ENCODE results near the gene ELMO1. TPM values are rescaled to one million over a fixed set of nuclear protein-coding genes. Genes with fewer than 3 reads are reported as not detected.

ELMO1 gene
- total and polyA plus RNA-seq, 10 of the 15 experiments (the other 5 are each of a cell fraction or from before 2014, with no cell fraction given), result 22.6 to 85.9 (median 56.6) TPM

DNA sequence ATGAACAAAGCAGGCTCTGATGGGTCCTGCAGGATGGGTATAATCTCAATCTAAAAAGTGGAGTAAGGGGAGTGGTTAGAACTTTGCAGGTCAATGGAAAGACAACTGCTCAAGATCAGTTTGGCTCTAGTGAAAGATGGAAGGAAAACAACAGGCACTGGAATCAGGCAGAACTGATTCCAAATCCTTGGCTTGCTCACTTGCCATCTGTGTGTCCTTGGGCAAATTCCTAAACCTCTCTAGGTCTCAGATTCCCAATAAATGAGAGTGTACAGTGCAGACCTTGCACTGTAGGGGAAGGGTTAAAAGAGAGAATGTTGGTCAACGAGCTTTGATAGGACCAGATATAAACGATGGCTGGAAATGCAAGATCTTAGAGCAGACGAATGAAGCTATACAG lies 538.3 kb downstream of the ELMO1 start:
- in situ Hi-C loops (cut with MboI), result no loop called here
- ATAC-seq (no peak), FAIRE-seq (no peak), DNase-seq (ENCODE audit: low read depth, low spot score) (no peak)
- intact Hi-C loops (cut with micrococcal nuclease; ENCODE audit: unreplicated experiment), result no loop called here
- H3K4me3 ChIP-seq, result no peak overlapping the region
- H3K79me2 ChIP-seq (ENCODE audit: control insufficient read depth, insufficient read depth, low read length), result no peaks in the 10 kb centered on the region; the same call in 1 of the 2 replicates
- ChIA-PET SMC1A (ENCODE audit: uncharacterized antibody, unreplicated experiment) (interaction anchor here (1.4 to 1.9 kb wide), 2 partner anchors 20 to 34 kb away, joined by 3 read pairs; no protein-coding TSS in a partner anchor), POLR2A (no interaction called here), CTCF (interaction anchor here (1.1 kb wide), 1 partner anchor 9 kb away, joined by 4 read pairs; no protein-coding TSS in a partner anchor), RAD21 (ENCODE audit: unreplicated experiment) (interaction anchor here (0.6 kb wide), 1 partner anchor 450 kb away, joined by 3 read pairs; no protein-coding TSS in a partner anchor)
- no peaks in the 10 kb centered on the region for H4K20me1 ChIP-seq (ENCODE audit: control insufficient read depth, insufficient read depth)
- H3K9ac ChIP-seq (ENCODE audit: control insufficient read depth, insufficient read depth, low read length), result no peak overlapping the region
- no peaks in the 10 kb centered on the region for H3K27me3 ChIP-seq (replicated peaks in 1 of 2; ENCODE audit: control insufficient read depth in 2 of 2, insufficient read depth in 2 of 2, low read length in 1 of 2)
- no peaks in the 10 kb centered on the region for H3K9me3 ChIP-seq (replicated peaks; ENCODE audit: control insufficient read depth, insufficient read depth, low read length)
- no peak overlapping the region for H2AFZ ChIP-seq (ENCODE audit: control insufficient read depth, low read depth, low read length)
- no peak overlapping the region for H3K27ac ChIP-seq (ENCODE audit: control insufficient read depth, insufficient read depth)
- WGBS (ENCODE audit: insufficient coverage, insufficient replicate concordance, low lambda C conversion rate, missing lambda C conversion rate), result 98% methylated on average over 3 of the region's 3 CpGs
- H3K4me1 ChIP-seq (ENCODE audit: control insufficient read depth, insufficient read depth, low read length), result no peaks in the 10 kb centered on the region
- H3K4me2 ChIP-seq (ENCODE audit: control insufficient read depth, insufficient read depth), result no peak overlapping the region
- H3K36me3 ChIP-seq (ENCODE audit: control insufficient read depth in 2 of 2, insufficient read depth in 2 of 2, low read length in 1 of 2), result no peaks in the 10 kb centered on the region; a peak in 2 of 4 replicates
- no TSS peak for BruUV-seq (replicated peaks)
- TF ChIP-seq ZNF384 (IDR thresholded peaks at IDR 0.05; ENCODE audit: borderline replicate concordance, low read depth, low read length), result no peak
- TF ChIP-seq NFXL1 (IDR thresholded peaks at IDR 0.05; ENCODE audit: borderline replicate concordance), result no peak
- no peak for TF ChIP-seq NKRF (conservative IDR thresholded peaks at IDR 0.05)
- TF ChIP-seq CTCF (IDR thresholded peaks at IDR 0.05 in 2 of 3, conservative IDR thresholded peaks at IDR 0.05 in 1 of 3; ENCODE audit: control insufficient read depth in 2 of 3, extremely low read depth in 1 of 3, insufficient read depth in 1 of 3, low read depth in 3 of 3, low read length in 3 of 3), result no peak
- no peak for TF ChIP-seq PRDM15 (CRISPR knock-in tag; IDR thresholded peaks at IDR 0.05)
- TF ChIP-seq, protein P1, sequence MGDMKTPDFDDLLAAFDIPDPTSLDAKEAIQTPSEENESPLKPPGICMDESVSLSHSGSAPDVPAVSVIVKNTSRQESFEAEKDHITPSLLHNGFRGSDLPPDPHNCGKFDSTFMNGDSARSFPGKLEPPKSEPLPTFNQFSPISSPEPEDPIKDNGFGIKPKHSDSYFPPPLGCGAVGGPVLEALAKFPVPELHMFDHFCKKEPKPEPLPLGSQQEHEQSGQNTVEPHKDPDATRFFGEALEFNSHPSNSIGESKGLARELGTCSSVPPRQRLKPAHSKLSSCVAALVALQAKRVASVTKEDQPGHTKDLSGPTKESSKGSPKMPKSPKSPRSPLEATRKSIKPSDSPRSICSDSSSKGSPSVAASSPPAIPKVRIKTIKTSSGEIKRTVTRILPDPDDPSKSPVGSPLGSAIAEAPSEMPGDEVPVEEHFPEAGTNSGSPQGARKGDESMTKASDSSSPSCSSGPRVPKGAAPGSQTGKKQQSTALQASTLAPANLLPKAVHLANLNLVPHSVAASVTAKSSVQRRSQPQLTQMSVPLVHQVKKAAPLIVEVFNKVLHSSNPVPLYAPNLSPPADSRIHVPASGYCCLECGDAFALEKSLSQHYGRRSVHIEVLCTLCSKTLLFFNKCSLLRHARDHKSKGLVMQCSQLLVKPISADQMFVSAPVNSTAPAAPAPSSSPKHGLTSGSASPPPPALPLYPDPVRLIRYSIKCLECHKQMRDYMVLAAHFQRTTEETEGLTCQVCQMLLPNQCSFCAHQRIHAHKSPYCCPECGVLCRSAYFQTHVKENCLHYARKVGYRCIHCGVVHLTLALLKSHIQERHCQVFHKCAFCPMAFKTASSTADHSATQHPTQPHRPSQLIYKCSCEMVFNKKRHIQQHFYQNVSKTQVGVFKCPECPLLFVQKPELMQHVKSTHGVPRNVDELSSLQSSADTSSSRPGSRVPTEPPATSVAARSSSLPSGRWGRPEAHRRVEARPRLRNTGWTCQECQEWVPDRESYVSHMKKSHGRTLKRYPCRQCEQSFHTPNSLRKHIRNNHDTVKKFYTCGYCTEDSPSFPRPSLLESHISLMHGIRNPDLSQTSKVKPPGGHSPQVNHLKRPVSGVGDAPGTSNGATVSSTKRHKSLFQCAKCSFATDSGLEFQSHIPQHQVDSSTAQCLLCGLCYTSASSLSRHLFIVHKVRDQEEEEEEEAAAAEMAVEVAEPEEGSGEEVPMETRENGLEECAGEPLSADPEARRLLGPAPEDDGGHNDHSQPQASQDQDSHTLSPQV (IDR thresholded peaks at IDR 0.05), result no peak
- TF ChIP-seq HDGF (IDR thresholded peaks at IDR 0.05), result no peak
- TF ChIP-seq MTA2 (IDR thresholded peaks at IDR 0.05; ENCODE audit: low read depth), result no peak
- TF ChIP-seq RAD21 (IDR thresholded peaks at IDR 0.05; ENCODE audit: insufficient read depth, low read depth, low read length), result no peak
- TF ChIP-seq LARP7 (IDR thresholded peaks at IDR 0.05), result no peak
- TF ChIP-seq GABPA (IDR thresholded peaks at IDR 0.05; ENCODE audit: low read depth), result no peak
- no peak for TF ChIP-seq ZBED1 (IDR thresholded peaks at IDR 0.05; ENCODE audit: borderline replicate concordance)
- no peak for TF ChIP-seq BCL11A (IDR thresholded peaks at IDR 0.05; ENCODE audit: low read depth, low read length)

Data from GM12878 (cell line).